ENCODE measurements around the gene RPS4Y1.
"Not testable (repeated sequence)": the region's sequence is repeated elsewhere in the genome, so short reads cannot be mapped to it uniquely, and the experiment has no call there.

Gene RPS4Y1

DNA sequence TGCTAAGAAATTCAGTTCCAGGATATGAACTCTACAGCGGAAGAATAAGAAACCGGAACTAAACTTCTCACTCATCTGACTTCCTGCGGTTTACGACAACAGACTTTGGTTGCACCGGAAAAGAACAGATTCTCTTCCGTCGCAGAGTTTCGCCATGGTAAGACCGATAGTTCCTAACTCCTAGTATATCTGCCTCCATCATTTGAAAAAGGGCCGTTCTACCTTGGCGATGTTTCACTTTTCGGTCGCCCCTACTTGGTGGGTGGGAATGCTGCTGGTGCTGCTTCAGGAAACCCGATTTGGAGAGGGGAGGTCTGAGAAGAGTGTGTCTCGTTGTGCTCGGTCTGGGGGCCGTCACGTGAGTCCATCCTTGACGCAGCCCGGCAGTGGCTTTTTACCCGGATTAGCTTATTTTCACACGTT lies at the start of gene RPS4Y1:
Gene RPS4Y1, plus strand, starts transcription at position 132 of the 423 bp plus-strand sequence. Its CDS starts 23 bp downstream, at position 155.
- peak; percentile 85 for DNase-seq
- in situ Hi-C loops (cut with MboI; ENCODE audit: low pct_unique_long_range_greater_than_20kb, low sequenced_read_pairs), result no loop called here

DNA sequence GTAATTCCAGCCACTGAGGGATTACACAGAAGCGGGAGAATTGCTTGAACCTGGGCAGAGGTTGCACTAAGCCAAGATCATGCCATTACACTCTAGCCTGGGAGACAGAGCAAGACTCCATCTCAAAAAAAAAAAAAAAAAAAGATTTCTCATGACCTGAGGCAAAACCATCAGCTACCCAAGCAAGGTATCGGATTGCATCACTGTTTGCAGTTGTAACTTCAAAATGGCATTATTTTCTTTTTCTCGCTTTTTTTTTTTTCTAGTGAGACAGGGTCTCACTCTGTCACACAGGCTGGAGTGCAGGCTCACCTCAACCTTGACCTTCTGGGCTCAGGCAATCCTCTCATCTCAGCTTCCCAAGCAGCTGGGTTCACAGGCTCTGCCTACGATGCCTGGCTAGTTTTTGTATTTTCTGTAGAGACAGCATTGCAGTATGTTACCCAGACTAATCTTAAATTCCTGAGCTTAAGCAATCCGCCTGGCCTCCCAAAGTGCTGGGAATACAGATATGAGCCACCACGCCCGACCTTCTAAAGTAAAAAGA lies 44.4 kb upstream of the RPS4Y1 start:
- in situ Hi-C loops (cut with MboI; ENCODE audit: low pct_unique_long_range_greater_than_20kb, low sequenced_read_pairs), result no loop called here
- DNase-seq, result no peak

DNA sequence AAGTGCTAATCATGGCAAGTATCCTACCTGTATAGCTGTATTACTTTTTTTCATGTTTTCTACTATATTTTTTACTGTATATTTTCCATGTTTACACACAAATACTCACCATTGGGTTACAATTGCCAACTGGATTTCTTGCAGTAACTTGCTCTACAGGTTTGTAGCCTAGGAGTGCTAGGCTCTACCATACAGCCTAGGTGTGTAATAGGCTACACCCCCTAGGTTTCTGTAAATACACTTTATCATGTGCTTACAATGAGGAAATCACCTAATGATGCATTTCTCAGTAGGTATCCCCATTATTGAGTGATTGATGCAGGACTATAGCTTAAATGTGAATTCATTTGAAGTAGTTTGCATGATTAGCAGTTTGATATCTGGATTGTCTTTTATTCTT lies 43.4 kb upstream of the RPS4Y1 start:
- DNase-seq, result no peak
- in situ Hi-C loops (cut with MboI; ENCODE audit: low pct_unique_long_range_greater_than_20kb, low sequenced_read_pairs), result no loop called here

DNA sequence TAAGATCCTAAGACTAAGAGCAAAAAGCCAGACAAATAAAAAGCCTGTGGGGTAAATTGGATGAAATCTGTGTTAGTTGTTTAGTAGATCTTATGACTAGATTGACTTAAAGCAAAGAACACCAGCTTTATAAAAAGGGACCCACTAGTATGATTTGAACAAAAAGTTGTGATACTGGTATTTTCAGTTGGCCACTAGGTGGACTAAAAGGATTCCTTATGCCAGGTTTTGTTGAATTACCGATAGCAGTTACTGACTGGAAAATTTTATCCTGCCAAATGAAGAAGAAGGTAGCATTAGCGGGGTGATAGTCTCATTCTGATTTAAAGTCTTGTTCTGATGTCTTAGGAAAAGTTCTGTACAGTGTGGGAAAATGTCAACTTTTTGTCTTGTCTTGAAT lies 41.2 kb upstream of the RPS4Y1 start:
- DNase-seq, result peak; percentile 62
- in situ Hi-C loops (cut with MboI; ENCODE audit: low pct_unique_long_range_greater_than_20kb, low sequenced_read_pairs), result no loop called here

DNA sequence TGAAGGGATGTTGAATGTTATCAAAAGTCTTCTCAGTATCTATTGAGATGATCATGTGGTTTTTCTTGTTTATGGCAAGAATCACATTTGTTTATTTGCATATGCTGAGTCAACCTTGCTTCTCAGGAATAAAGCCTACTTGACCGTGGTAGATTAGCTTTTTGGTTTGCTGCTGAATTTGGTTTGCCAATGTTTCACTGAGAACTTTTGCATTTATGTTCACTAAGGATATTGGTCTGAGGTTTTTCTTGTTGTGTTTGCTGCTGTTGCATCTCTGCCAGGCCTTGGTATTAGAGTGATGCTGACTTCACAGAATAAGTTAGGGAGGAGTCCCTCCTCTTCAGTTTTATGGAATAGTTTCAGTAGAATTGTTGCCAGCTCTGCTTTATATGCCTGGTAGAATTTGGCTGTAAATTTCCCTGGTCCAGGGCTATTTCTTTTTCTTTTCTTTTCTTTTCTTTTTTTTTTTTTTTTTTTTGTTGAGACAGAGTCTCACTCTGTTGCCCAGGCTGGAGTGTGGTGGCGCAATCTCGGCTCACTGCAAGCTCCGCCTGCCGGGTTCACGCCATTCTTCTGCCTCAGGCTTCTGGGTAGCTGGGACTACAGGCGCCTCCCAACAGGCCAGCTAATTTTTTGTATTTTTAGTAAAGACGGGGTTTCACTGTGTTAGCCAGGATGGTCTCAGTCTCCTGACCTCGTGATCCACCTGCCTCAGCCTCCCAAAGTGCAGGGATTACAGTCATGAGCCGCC lies 24.1 kb upstream of the RPS4Y1 start:
- in situ Hi-C loops (cut with MboI; ENCODE audit: low pct_unique_long_range_greater_than_20kb, low sequenced_read_pairs); DNase-seq: not testable (repeated sequence)

DNA sequence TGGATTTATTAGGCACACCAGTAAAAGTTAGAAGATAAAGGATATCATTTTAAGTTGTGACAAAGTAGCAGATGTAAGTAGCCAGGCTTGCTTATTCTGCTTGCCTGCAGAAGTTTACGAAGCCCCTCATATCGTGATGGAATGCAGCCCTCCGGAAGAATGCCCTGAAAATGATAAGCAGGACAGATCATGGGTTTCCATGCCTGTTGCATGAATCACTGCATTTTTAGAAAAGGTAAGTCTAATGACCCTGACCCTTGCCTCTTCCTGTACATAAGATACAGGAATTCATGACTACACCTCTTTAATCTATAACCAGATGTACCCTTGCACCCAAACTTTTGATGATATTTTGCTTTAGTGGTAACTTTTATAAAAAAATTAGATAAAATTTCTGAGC lies 16.9 kb upstream of the RPS4Y1 start:
- in situ Hi-C loops (cut with MboI; ENCODE audit: low pct_unique_long_range_greater_than_20kb, low sequenced_read_pairs), result no loop called here
- no peak for DNase-seq

DNA sequence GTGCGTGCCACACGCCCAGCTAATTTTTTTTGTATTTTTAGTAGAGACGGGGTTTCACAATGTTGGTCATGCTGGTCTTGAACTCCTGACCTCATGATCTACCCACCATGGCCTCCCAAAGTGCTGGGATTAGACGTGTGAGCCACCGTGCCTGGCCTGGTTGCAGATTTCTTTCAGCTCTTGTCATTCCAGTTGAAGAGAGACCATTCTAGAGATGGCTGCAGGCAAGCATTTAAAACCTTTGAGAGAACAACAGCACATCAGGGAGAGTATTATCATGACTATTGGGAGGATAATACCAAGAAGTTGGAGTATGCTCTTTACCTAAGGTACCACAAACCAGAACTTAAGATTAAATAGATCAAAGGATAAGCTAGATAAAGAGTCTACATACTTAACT lies 12.9 kb upstream of the RPS4Y1 start:
- no peak for DNase-seq
- in situ Hi-C loops (cut with MboI; ENCODE audit: low pct_unique_long_range_greater_than_20kb, low sequenced_read_pairs), result no loop called here

DNA sequence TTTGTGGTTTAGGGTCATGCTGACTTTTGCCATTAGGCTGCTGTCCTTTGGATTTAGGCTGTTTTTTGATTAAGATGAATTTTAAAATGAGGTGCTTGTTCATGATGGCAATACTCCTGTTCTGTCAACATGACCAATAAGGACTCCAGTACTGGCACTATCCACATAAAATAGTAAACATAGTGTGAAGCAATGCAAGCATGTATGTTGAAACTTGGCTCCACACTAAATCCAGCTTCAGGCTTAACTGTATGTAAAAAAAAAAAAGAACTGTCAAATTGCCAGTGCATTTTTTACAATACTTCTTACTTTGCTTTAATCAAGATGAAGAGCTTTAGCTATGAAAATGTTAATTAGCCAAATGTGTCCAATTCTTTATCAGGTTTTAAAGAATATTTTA lies 6.2 kb upstream of the RPS4Y1 start:
- DNase-seq, result no peak
- in situ Hi-C loops (cut with MboI; ENCODE audit: low pct_unique_long_range_greater_than_20kb, low sequenced_read_pairs), result no loop called here

DNA sequence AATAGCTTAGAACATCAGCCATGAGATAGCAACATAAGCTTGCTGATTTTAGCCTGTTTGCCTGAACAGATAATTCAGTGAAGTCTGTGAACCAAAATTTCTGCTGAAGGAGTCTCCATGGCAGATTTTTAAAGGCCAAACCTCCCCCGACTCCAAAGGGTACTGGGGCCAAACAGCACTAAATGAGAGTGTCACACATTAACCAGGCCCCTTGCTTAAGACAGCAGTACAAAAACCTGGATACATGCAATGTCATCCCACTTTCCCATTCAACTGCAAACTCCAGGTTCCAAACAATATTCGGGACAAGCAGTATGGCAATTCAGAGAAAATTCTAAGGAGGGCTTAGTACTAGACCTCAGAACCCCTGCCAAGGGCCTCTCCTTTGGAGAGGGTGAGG lies 4.3 kb upstream of the RPS4Y1 start:
- no peak for DNase-seq
- in situ Hi-C loops (cut with MboI; ENCODE audit: low pct_unique_long_range_greater_than_20kb, low sequenced_read_pairs), result no loop called here

DNA sequence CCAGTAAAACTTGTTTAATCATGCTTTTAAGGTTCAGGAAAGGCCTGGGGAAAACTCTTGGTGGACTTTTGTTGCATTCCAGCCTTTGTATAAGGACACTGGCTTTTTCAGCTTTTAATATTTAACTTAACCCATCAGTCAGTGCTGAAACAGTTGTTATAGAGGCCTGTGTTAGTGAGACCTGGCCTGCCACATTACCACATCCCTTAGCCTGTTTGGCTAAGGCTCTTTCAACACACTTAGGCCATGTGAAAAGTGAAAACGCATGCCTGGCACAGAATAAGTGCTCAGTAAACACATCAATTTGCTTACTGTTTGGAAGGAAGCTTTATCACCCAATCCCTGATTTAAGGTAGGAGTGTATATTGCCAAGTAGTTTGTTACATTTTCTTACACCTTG lies 3.5 kb upstream of the RPS4Y1 start:
- DNase-seq, result no peak
- in situ Hi-C loops (cut with MboI; ENCODE audit: low pct_unique_long_range_greater_than_20kb, low sequenced_read_pairs), result no loop called here

DNA sequence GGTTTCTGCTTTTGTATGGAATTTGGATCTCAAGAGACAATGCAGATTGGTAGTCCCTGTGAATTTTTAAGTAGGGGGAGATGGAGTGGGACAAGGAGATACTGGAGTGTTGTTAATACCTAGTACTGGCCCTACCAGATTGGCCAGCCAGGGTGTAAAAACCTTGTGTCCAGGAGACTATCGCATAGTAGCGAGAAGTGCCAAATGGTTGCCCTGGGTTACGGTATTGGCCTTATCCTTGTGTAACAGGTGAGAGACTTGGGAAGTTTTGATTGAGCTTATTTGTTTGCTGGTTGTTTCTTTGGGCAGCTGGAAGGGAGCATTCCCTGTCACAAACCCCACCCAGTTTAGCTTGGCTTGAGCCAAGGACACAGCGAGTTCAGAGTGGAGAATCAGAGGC lies 5.4 kb downstream of the RPS4Y1 start:
- no peak for DNase-seq
- in situ Hi-C loops (cut with MboI; ENCODE audit: low pct_unique_long_range_greater_than_20kb, low sequenced_read_pairs), result no loop called here

DNA sequence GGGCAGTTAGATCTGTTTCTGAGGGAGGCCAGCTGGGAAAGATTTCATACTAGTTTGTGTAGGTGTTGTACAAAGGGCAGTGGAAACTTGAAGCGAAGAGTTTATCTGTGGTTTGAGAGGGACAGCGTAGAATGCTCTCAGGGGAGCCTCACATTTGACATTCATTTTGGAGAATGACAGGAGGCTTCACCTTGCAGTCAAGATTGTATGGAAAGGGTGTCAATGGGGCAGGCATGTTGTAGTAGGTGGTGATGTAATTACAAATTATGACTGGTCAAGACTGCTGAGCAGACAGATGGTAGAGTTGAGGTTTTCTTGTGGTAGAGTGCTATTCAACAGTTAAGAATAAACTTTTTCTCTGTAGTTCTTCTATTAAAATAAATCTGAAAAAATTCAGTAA lies 7.0 kb downstream of the RPS4Y1 start:
- in situ Hi-C loops (cut with MboI; ENCODE audit: low pct_unique_long_range_greater_than_20kb, low sequenced_read_pairs), result no loop called here
- DNase-seq, result no peak

DNA sequence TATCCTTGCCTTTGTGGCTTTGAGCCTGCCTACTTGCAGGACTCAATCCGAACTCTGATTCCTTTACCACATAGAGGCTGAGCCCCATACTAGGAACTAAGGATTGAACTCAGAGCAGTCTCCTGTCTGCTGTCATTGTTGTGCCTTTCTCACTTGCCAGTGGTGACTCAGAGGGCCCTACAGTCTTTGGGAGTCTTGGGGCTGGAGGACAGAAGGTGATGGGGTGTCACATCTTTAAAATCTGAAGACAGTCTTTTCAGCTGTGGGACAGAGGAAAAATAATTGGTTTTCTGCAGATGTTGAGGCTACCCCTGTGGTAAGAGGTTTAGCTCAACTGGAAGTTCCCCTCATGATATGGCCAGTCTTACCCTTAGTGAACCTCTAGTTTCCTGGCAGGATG lies 8.0 kb downstream of the RPS4Y1 start:
- in situ Hi-C loops (cut with MboI; ENCODE audit: low pct_unique_long_range_greater_than_20kb, low sequenced_read_pairs), result no loop called here
- no peak for DNase-seq

DNA sequence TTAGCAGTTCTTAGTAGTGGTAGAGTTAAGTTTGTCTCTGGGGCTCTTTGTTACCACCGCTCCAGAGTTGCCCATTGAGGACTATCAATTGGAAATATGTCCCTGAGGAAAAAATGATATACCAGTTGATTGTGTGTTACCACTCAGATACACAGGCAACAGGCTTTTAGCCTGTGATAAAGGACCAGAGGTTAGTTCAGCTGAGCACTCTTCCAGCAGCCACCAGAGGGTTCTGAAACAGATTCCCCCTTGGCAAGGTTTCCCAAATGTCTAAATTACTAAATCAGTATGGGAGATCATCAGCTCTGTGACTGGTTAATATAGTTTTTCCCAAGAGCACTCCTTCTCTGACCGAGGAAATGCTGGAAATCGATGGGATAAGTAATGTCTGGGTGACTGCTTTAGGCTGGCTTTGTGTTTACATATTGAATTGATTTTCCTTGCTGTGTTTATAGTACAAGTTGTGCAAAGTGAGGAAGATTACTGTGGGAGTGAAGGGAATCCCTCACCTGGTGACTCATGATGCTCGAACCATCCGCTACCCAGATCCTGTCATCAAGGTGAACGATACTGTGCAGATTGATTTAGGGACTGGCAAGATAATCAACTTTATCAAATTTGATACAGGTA lies 12.9 kb downstream of the RPS4Y1 start:
- in situ Hi-C loops (cut with MboI; ENCODE audit: low pct_unique_long_range_greater_than_20kb, low sequenced_read_pairs), result no loop called here
- no peak for DNase-seq

DNA sequence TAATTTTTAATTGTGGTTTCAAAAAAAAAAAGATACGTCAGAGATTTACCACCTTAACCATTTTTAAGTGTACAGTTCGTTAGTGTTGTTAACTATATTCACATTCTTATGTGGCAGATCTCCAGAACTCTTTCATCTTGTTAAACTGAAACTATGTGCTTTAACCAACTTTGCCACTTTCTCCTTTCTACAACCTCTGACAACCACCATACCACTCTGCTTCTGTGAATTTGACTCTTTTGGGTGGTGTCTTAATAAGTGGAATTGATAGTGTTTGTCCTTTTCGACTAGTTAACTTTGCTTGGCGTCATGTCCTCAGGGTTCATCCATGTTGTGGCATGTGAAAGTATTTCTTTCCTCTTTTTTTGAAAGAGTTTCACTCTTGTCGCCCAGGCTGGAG lies 15.7 kb downstream of the RPS4Y1 start:
- in situ Hi-C loops (cut with MboI; ENCODE audit: low pct_unique_long_range_greater_than_20kb, low sequenced_read_pairs), result no loop called here
- DNase-seq, result no peak

DNA sequence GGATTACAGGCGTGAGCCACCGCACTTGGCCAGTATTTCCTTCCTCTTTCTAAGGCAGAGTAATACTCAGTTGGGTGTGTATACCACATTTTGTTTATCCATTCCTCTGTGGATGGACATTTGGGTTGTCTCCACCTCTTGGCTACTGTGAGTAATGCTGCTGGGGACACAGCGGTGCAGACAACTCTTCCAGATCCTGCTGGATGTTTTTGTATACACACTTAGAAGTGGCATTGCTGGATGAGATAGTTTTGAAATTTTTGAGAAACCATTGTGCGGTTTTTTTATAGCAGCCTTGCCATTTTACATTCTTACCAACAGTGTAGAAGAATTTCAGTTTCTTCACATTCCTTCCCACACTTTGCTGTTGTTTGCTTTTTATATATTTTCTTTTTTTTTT lies 16.3 kb downstream of the RPS4Y1 start:
- in situ Hi-C loops (cut with MboI; ENCODE audit: low pct_unique_long_range_greater_than_20kb, low sequenced_read_pairs), result no loop called here
- DNase-seq, result peak; percentile 69

DNA sequence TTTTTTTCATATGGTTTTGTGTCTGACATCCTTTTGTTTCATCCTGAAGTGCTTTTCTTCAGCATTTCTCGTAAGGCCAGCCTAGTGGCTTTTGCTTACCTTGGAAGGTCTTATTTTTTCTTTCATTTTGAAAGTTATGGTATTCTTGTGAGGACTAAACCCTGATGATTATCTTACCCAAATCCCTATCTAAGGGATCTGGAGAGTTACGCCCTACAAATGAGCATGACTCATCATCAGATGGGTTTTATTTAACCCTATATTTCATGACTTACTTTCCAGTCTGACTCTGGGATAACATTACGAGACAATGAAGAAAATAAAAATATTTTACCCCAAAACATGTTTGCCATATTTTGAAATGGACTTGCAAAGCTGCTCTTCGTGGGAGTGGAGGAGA lies 18.4 kb downstream of the RPS4Y1 start:
- in situ Hi-C loops (cut with MboI; ENCODE audit: low pct_unique_long_range_greater_than_20kb, low sequenced_read_pairs), result no loop called here
- no peak for DNase-seq

DNA sequence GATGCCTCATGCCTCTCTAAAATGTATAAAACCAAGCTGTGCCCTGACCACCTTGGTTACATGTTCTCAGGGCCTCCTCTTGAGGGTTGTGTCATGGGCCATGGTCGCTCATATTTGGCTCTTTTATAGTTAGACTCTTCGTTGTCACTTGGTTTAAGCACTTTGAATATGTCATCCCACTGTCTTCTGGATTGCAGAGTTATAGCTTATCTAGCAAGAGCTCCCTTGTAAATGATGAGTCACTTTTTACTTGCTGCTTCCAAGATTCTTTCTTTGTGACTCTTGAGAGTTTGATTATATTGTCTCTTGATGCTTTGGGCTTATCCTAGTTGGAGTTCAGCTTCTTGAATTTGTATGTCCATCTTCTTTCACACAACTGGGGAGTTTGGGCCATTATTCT lies 19.1 kb downstream of the RPS4Y1 start:
- in situ Hi-C loops (cut with MboI; ENCODE audit: low pct_unique_long_range_greater_than_20kb, low sequenced_read_pairs), result no loop called here
- no peak for DNase-seq

DNA sequence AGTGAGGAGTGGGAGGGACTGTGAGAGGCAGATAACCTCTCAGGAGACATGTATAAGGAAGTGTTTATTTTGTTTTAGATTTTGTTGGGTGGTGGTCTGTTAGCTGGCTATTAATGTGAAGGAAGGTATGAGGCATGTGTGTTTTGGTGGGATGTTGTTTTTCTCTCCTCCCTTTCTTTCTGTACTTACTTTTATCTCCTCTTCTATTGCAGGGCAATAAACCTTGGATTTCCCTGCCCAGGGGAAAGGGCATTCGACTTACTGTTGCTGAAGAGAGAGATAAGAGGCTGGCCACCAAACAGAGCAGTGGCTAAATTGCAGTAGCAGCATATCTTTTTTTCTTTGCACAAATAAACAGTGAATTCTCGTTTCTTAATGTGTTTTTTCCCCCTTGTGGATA lies 25.2 kb downstream of the RPS4Y1 start:
- in situ Hi-C loops (cut with MboI; ENCODE audit: low pct_unique_long_range_greater_than_20kb, low sequenced_read_pairs), result no loop called here
- no peak for DNase-seq

DNA sequence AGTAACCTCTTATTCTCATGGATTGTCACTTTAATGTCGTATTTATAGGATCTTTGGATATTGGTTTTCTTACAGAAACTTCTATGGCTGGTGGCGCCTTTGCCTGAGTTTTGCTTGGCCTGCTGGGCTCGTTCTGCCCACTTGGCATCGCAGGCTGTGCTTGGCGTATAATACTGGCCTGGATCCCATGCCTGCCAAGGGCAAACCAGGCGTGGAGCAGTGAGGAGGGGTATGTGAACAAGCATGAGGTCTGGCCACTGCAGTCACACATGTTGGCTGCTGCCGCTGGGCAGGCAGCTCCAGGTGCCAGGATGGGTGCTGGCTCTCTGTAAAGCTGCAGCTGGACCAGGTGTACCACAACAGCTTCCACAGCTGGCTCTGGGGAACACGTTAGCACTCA lies 26.1 kb downstream of the RPS4Y1 start:
- in situ Hi-C loops (cut with MboI; ENCODE audit: low pct_unique_long_range_greater_than_20kb, low sequenced_read_pairs), result no loop called here
- DNase-seq, result no peak

Measured in KBM-7 (cell line).